H1 (cell line): ENCODE results near the gene DOK6. TPM values are rescaled to one million over a fixed set of nuclear protein-coding genes. Genes with fewer than 3 reads are reported as not detected.

Source experiments
- CTCF ChIA-PET: fragments of 300-600 bp; sonication (Branson Sonifier 250); formaldehyde crosslinking; loops from one replicate; lab custom pipeline; 2021; ENCODE audit not compliant: partially characterized antibody; lab: Charles Lee
- POLR2A ChIA-PET: fragments of 300-600 bp; sonication (Branson Sonifier 250); formaldehyde crosslinking; loops from one replicate; lab custom pipeline; 2021; ENCODE audit warnings: inconsistent platforms; ENCODE audit not compliant: partially characterized antibody; lab: Charles Lee
- DNase-seq, 2 experiments: peaks; one replicate each; pipeline versions ENCODE4 v3.0.0 to v3.0.0-alpha.2; 2010 to 2022; ENCODE audit warnings: low spot score in 2 of 2, low read depth in 1 of 2, mixed read lengths in 1 of 2
- FAIRE-seq: peaks from 2 replicates; lab custom pipeline; 2011; peaks lifted over from hg19 to GRCh38; lab: Jason Lieb, UNC
- H2AFZ ChIP-seq: 2 replicates; pipeline ENCODE4 v1.8.1; 2012; ENCODE audit warnings: low read length, inconsistent platforms
- H2AK5ac ChIP-seq: 2 replicates; pipeline ENCODE4 v1.6.1; 2013; ENCODE audit warnings: low read depth, low read length
- H2BK120ac ChIP-seq: replicated peaks from 2 replicates; pipeline ENCODE3; 2013; ENCODE audit warnings: low read depth, low read length, inconsistent platforms
- H2BK12ac ChIP-seq: 2 replicates; pipeline ENCODE4 v1.6.1; 2013; ENCODE audit warnings: low read depth, low read length
- H2BK15ac ChIP-seq: 2 replicates; pipeline ENCODE4 v1.6.1; 2013; ENCODE audit warnings: low read length
- H2BK20ac ChIP-seq: 2 replicates; pipeline ENCODE4 v1.6.1; 2013; ENCODE audit warnings: low read length
- H2BK5ac ChIP-seq: 2 replicates; pipeline ENCODE4 v1.6.1; 2013; ENCODE audit warnings: low read depth, low read length
- H3K14ac ChIP-seq: 2 replicates; pipeline ENCODE4 v1.6.1; 2013; ENCODE audit warnings: inconsistent platforms; ENCODE audit not compliant: insufficient read length
- H3K18ac ChIP-seq: 2 replicates; pipeline ENCODE4 v1.6.1; 2013; ENCODE audit warnings: low read length; ENCODE audit errors: extremely low read depth
- H3K23ac ChIP-seq: 2 replicates; pipeline ENCODE4 v1.6.1; 2013; ENCODE audit warnings: inconsistent platforms; ENCODE audit not compliant: insufficient read length
- H3K23me2 ChIP-seq: 2 replicates; pipeline ENCODE4 v1.6.1; 2013; ENCODE audit warnings: low read depth, low read length
- H3K27ac ChIP-seq: 2 replicates; pipeline ENCODE4 v1.6.1; 2011; ENCODE audit warnings: low read depth, low read length, inconsistent platforms
- H3K27me3 ChIP-seq, 4 experiments: replicated peaks in 1 of 4; 1 replicate in 1 of 4; 2 replicates in 3 of 4; pipeline versions ENCODE4 v1.6.1 to v1.8.1; 2011 to 2013; ENCODE audit warnings: low read length in 3 of 4, mild to moderate bottlenecking in 3 of 4, inconsistent platforms in 2 of 4, mixed read lengths in 2 of 4, moderate library complexity in 1 of 4; ENCODE audit not compliant: control insufficient read depth in 3 of 4, insufficient read depth in 3 of 4; ENCODE audit errors: extremely low read depth in 1 of 4
- H3K36me3 ChIP-seq, 4 experiments: 2 replicates each; pipeline versions ENCODE4 v1.6.1 to v1.8.1; 2011 to 2013; ENCODE audit warnings: mild to moderate bottlenecking in 4 of 4, low read length in 3 of 4, moderate library complexity in 2 of 4, control low read depth in 1 of 4, inconsistent platforms in 1 of 4; ENCODE audit not compliant: insufficient read depth in 4 of 4, control insufficient read depth in 2 of 4
- H3K4ac ChIP-seq: replicated peaks from 2 replicates; pipeline ENCODE3; 2013; ENCODE audit warnings: low read length, low read depth, mixed read lengths, inconsistent platforms; ENCODE audit not compliant: insufficient read length
- H3K4me1 ChIP-seq, 4 experiments: replicated peaks in 1 of 4; 1 replicate in 1 of 4; 2 replicates in 3 of 4; pipeline versions ENCODE4 v1.6.1 to v1.8.1; 2011 to 2013; ENCODE audit warnings: low read length in 3 of 4, inconsistent platforms in 2 of 4, mixed read lengths in 1 of 4; ENCODE audit not compliant: insufficient read depth in 4 of 4, control insufficient read depth in 3 of 4
- H3K4me2 ChIP-seq, 2 experiments: 2 replicates each; pipeline versions ENCODE4 v1.6.1 to v1.8.1; 2011 to 2013; ENCODE audit warnings: low read depth in 2 of 2, low read length in 2 of 2, control low read depth in 1 of 2, inconsistent platforms in 1 of 2, mild to moderate bottlenecking in 1 of 2; ENCODE audit not compliant: insufficient read depth in 1 of 2
- H3K4me3 ChIP-seq, 4 experiments: fragments of 200-600, 300-600 bp in 1 of 4; sonication (generic), shearing (Covaris generic), sonication (Bioruptor Twin) in 1 of 4; 2 replicates each; pipeline versions ENCODE4 v1.5.1 to v1.8.1; 2011 to 2016; ENCODE audit warnings: low read length in 4 of 4, low read depth in 3 of 4, control low read depth in 2 of 4, inconsistent platforms in 2 of 4, mild to moderate bottlenecking in 2 of 4, mixed read lengths in 1 of 4, moderate library complexity in 1 of 4; ENCODE audit not compliant: insufficient read depth in 2 of 4; ENCODE audit errors: extremely low read depth in 1 of 4
- H3K56ac ChIP-seq: replicated peaks from 2 replicates; pipeline ENCODE3; 2013; ENCODE audit warnings: low read depth, mild to moderate bottlenecking, mixed read lengths, low read length, inconsistent platforms; ENCODE audit not compliant: insufficient read length
- H3K79me1 ChIP-seq: 2 replicates; pipeline ENCODE4 v1.6.1; 2013; ENCODE audit warnings: low read depth, low read length, control low read depth
- H3K79me2 ChIP-seq, 2 experiments: 2 replicates each; pipeline versions ENCODE4 v1.6.1 to v1.8.1; 2012 to 2013; ENCODE audit warnings: low read length in 2 of 2, mild to moderate bottlenecking in 2 of 2, inconsistent platforms in 1 of 2; ENCODE audit not compliant: insufficient read depth in 2 of 2, control insufficient read depth in 1 of 2
- H3K9ac ChIP-seq, 4 experiments: replicated peaks in 1 of 4; 1 replicate in 1 of 4; 2 replicates in 3 of 4; pipeline versions ENCODE4 v1.6.1 to v1.8.1; 2011 to 2013; ENCODE audit warnings: low read depth in 3 of 4, low read length in 3 of 4, control low read depth in 2 of 4, mild to moderate bottlenecking in 2 of 4, moderate library complexity in 2 of 4, inconsistent platforms in 1 of 4; ENCODE audit errors: extremely low read depth in 1 of 4
- H3K9me3 ChIP-seq, 2 experiments: 2 replicates each; pipeline versions ENCODE4 v1.6.1 to v1.8.1; 2012 to 2013; ENCODE audit warnings: mild to moderate bottlenecking in 2 of 2, moderate library complexity in 2 of 2, control low read depth in 1 of 2, inconsistent platforms in 1 of 2, low read depth in 1 of 2, low read length in 1 of 2, mixed read lengths in 1 of 2; ENCODE audit not compliant: insufficient read depth in 2 of 2
- H4K20me1 ChIP-seq, 2 experiments: replicated peaks in 1 of 2; 2 replicates each; pipeline versions ENCODE3 to v1.8.1; 2011 to 2013; ENCODE audit warnings: inconsistent platforms in 2 of 2, low read length in 2 of 2, mild to moderate bottlenecking in 1 of 2; ENCODE audit not compliant: insufficient read depth in 2 of 2, control insufficient read depth in 1 of 2
- H4K5ac ChIP-seq: 2 replicates; pipeline ENCODE4 v1.6.1; 2013; ENCODE audit warnings: low read length, low read depth, mixed read lengths, inconsistent platforms; ENCODE audit not compliant: insufficient read length
- H4K8ac ChIP-seq: 2 replicates; pipeline ENCODE4 v1.8.0; 2013; ENCODE audit warnings: mild to moderate bottlenecking, moderate library complexity, low read length, inconsistent platforms; ENCODE audit not compliant: insufficient read depth; ENCODE audit errors: extremely low read depth
- H4K91ac ChIP-seq: replicated peaks from 2 replicates; pipeline ENCODE3; 2013; ENCODE audit warnings: low read length, mixed read lengths, inconsistent platforms; ENCODE audit not compliant: insufficient read length
- BCL11A ChIP-seq, 2 experiments: IDR thresholded peaks; one replicate each; pipeline ENCODE4 v1.6.1; 2011; ENCODE audit warnings: low read depth in 2 of 2, low read length in 2 of 2, mild to moderate bottlenecking in 2 of 2
- CEBPB ChIP-seq: IDR thresholded peaks from 2 replicates; pipeline ENCODE4 v1.6.1; 2012; ENCODE audit warnings: low read depth, low read length
- CTBP2 ChIP-seq: IDR thresholded peaks from 2 replicates; pipeline ENCODE4 v1.7.0; 2011; ENCODE audit warnings: borderline replicate concordance, mild to moderate bottlenecking, moderate library complexity, mixed read lengths, low read length; ENCODE audit not compliant: insufficient read depth, insufficient read length
- EP300 ChIP-seq, 2 experiments: IDR thresholded peaks; 1 replicate in 1 of 2; 2 replicates in 1 of 2; pipeline ENCODE4 v1.6.1; 2011 to 2012; ENCODE audit warnings: low read depth in 2 of 2, low read length in 2 of 2, mild to moderate bottlenecking in 2 of 2, borderline replicate concordance in 1 of 2, inconsistent platforms in 1 of 2, moderate library complexity in 1 of 2
- GABPA ChIP-seq: IDR thresholded peaks from 2 replicates; pipeline ENCODE4 v1.6.1; 2011; ENCODE audit warnings: mild to moderate bottlenecking, low read length, moderate library complexity, borderline replicate concordance; ENCODE audit not compliant: insufficient read depth
- HDAC2 ChIP-seq, 2 experiments: fragments of 300-600 bp in 1 of 2; sonication (generic) in 1 of 2; IDR thresholded peaks; 2 replicates each; pipeline ENCODE4 v1.6.1; 2011 to 2012; ENCODE audit warnings: low read depth in 2 of 2, low read length in 2 of 2, mild to moderate bottlenecking in 2 of 2, moderate library complexity in 2 of 2, borderline replicate concordance in 1 of 2, inconsistent platforms in 1 of 2
- KDM5A ChIP-seq: fragments of 200-600 bp; IDR thresholded peaks from 2 replicates; pipeline ENCODE4 v1.7.1; 2012; ENCODE audit warnings: mild to moderate bottlenecking, low read length, inconsistent platforms, mixed read lengths
- NANOG ChIP-seq: IDR thresholded peaks from 2 replicates; pipeline ENCODE4 v1.6.1; 2011; ENCODE audit warnings: low read length, low read depth, mild to moderate bottlenecking, inconsistent platforms; ENCODE audit not compliant: insufficient read depth, poor library complexity, severe bottlenecking
- RBBP5 ChIP-seq: IDR thresholded peaks from 2 replicates; pipeline ENCODE4 v1.7.1; 2012; ENCODE audit warnings: low read depth, mild to moderate bottlenecking, inconsistent platforms, low read length, moderate library complexity, borderline replicate concordance
- SIN3A ChIP-seq, 2 experiments: IDR thresholded peaks in 1 of 2; conservative IDR thresholded peaks in 1 of 2; 2 replicates each; pipeline ENCODE4 v1.6.1; 2011 to 2012; ENCODE audit warnings: low read length in 2 of 2, improper control_type of control experiment in 1 of 2, low read depth in 1 of 2, mild to moderate bottlenecking in 1 of 2
- SP1 ChIP-seq: IDR thresholded peaks from 2 replicates; pipeline ENCODE4 v1.6.1; 2011; ENCODE audit warnings: low read depth, low read length
- SP2 ChIP-seq: IDR thresholded peaks from 2 replicates; pipeline ENCODE4 v1.6.1; 2012; ENCODE audit warnings: mild to moderate bottlenecking, low read length, inconsistent platforms
- SUZ12 ChIP-seq: fragments of 200-600 bp; sonication (generic); IDR thresholded peaks from 2 replicates; pipeline ENCODE4 v1.6.1; 2012; ENCODE audit warnings: mild to moderate bottlenecking, inconsistent platforms, low read length, moderate library complexity, mixed read lengths
- TAF7 ChIP-seq: optimal IDR thresholded peaks from 2 replicates; pipeline ENCODE3; 2011; ENCODE audit warnings: low read depth, mild to moderate bottlenecking, inconsistent platforms, low read length, moderate library complexity, borderline replicate concordance
- WGBS, 2 experiments: shearing (Covaris generic) in 1 of 2; methylation state at CpG; one replicate each; pipeline versions ENCODE4 v1.1.6 to v1.1.7; 2013 to 2015; ENCODE audit warnings: low lambda C conversion rate in 2 of 2, mixed read lengths in 2 of 2, inconsistent platforms in 1 of 2, low coverage in 1 of 2, missing lambda C conversion rate in 1 of 2; ENCODE audit not compliant: insufficient replicate concordance in 2 of 2, insufficient coverage in 1 of 2, insufficient read length in 1 of 2; ENCODE audit errors: extremely low coverage in 1 of 2, missing lambda C conversion rate in 1 of 2; 5-methylcytosine and 5-hydroxymethylcytosine counted together
- polyA plus RNA-seq, 7 experiments: library from polyadenylated mRNA; depleted of rRNA in 3 of 7; stranded (reverse) in 5 of 7; unstranded in 2 of 7; fragments of >200 nt in 5 of 7; fragments of 200-250 nt in 2 of 7; gene quantifications; 1 replicate in 5 of 7; 2 replicates in 1 of 7; 4 replicates in 1 of 7; pipeline versions ENCODE4 v1.2.1 to v1.2.3, GENCODE V29; 2011 to 2013; ENCODE audit warnings: missing spikeins in 2 of 7, mixed read lengths in 2 of 7
- total RNA-seq: library from RNA; stranded (reverse); fragmentation: NEBNext Ultra II Directional; extraction: Animal tissue kit (Norgen Biotek cat#: 25700); gene quantifications from 2 replicates; pipeline ENCODE4 v1.2.1, GENCODE V29; 2021

DOK6 gene
- total and polyA plus RNA-seq, 2 of the 8 experiments (the other 6 are each of a cell fraction or from before 2014, with no cell fraction given): 0.33 to 0.50 TPM

DNA sequence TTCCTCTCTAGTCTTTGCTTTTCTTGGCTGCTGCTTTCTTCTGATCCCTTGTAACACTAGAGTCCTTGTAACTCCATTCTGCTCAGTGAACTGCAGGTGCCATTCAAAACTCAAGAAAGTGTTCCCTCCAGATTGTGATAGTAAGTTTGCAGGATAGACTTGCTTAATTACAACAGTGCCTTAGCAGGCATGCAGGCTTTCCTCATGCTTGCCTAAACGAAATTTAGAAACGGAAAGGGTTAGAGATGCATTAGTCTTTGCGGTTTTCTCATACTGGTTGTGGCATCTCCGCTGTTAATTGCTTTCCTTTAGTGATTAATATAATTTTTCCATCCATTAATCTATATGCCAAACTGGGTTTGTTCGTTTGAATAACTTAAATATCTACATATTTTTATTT is 82.9 kb downstream of the DOK6 start:
- Histone ChIP-seq H3K79me2 (no peaks in the 10 kb centered on the region), H2BK12ac (no peak overlapping the region), H3K4me3 (no peak overlapping the region), H3K79me1 (no peaks in the 10 kb centered on the region), H4K91ac (no peak overlapping the region), H3K9me3 (no peaks in the 10 kb centered on the region), H2BK20ac (no peak overlapping the region), H2BK15ac (no peak overlapping the region), H2AFZ (no peak overlapping the region), H3K56ac (no peak overlapping the region), H3K4ac (no peak overlapping the region), H3K36me3 (no peaks in the 10 kb centered on the region), H2BK120ac (no peak overlapping the region), H3K23me2 (no peaks in the 10 kb centered on the region), H4K8ac (no peak overlapping the region), H3K14ac (no peak overlapping the region), H3K9ac (no peak overlapping the region), H3K27me3 (no peaks in the 10 kb centered on the region), H4K20me1 (no peaks in the 10 kb centered on the region), H3K4me1 (no peaks in the 10 kb centered on the region), H2AK5ac (no peak overlapping the region), H2BK5ac (no peak overlapping the region), H3K27ac (no peak overlapping the region), H4K5ac (no peak overlapping the region), H3K4me2 (no peak overlapping the region), H3K18ac (no peak overlapping the region), H3K23ac (no peak overlapping the region)
- ChIA-PET POLR2A (no interaction called here), CTCF (interaction anchor here (0.6 to 0.9 kb wide), 3 partner anchors 17 to 602 kb away, joined by 3 read pairs; no protein-coding TSS in a partner anchor)
- FAIRE-seq: no peak
- 80% methylated on average over 5 of the region's 5 CpGs; no CpG with 5 or more reads in 1 of the 2 experiments for WGBS, 2 experiments
- DNase-seq: no peak
- TF ChIP-seq NANOG (no peak), SUZ12 (no peak), HDAC2 (IDR thresholded peaks at IDR 0.05; ENCODE audit: borderline replicate concordance in 1 of 2, low read depth in 2 of 2, low read length in 2 of 2) (no peak), CEBPB (no peak), SIN3A (conservative IDR thresholded peaks at IDR 0.05 in 1 of 2, IDR thresholded peaks at IDR 0.05 in 1 of 2; ENCODE audit: low read depth in 1 of 2, low read length in 2 of 2) (no peak), BCL11A (IDR thresholded peaks at IDR 0.05; ENCODE audit: low read depth in 2 of 2, low read length in 2 of 2) (no peak), CTBP2 (no peak), RBBP5 (no peak), EP300 (IDR thresholded peaks at IDR 0.05; ENCODE audit: borderline replicate concordance in 1 of 2, low read depth in 2 of 2, low read length in 2 of 2) (no peak), SP1 (no peak), GABPA (no peak), TAF7 (no peak), SP2 (no peak), KDM5A (no peak)
